AG10803 (cell line): ENCODE results near the gene FXYD4.
"Not testable (repeated sequence)": the region's sequence is repeated elsewhere in the genome, so short reads cannot be mapped to it uniquely, and the experiment has no call there.

Experiments used
- DNase-seq: peaks from one replicate; pipeline ENCODE4 v3.0.0; 2010; ENCODE audit warnings: low read depth
- H3K4me3 ChIP-seq: 2 replicates; pipeline ENCODE4 v1.5.1; 2011; ENCODE audit warnings: mild to moderate bottlenecking, low read length, control low read depth
- TF ChIP-seq, protein P1 (sequence below): conservative IDR thresholded peaks from 2 replicates; pipeline ENCODE4 v1.5.1; 2011; ENCODE audit warnings: mild to moderate bottlenecking, low read length, control low read depth, inconsistent platforms

Gene FXYD4

DNA sequence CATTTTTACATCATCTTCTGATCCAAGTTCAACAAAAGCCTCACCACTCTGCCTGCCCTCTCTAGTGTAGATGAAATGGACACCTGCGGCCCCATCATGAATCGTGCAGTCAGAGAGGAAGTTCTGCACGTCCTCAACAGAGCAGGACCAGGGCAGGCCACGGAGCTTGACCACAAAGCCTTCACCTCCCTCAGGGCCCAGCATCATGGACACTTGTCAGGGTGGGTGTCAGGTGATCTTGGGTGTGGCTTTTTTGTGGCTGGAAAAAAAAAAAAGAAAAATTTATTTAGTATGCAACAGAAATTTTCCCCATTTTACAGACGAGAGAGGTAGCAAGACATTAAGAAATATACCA is 16.2 kb downstream of the FXYD4 start:
- no peak for DNase-seq
- no peak overlapping the region for H3K4me3 ChIP-seq
- TF ChIP-seq, protein P1, sequence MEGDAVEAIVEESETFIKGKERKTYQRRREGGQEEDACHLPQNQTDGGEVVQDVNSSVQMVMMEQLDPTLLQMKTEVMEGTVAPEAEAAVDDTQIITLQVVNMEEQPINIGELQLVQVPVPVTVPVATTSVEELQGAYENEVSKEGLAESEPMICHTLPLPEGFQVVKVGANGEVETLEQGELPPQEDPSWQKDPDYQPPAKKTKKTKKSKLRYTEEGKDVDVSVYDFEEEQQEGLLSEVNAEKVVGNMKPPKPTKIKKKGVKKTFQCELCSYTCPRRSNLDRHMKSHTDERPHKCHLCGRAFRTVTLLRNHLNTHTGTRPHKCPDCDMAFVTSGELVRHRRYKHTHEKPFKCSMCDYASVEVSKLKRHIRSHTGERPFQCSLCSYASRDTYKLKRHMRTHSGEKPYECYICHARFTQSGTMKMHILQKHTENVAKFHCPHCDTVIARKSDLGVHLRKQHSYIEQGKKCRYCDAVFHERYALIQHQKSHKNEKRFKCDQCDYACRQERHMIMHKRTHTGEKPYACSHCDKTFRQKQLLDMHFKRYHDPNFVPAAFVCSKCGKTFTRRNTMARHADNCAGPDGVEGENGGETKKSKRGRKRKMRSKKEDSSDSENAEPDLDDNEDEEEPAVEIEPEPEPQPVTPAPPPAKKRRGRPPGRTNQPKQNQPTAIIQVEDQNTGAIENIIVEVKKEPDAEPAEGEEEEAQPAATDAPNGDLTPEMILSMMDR = no peak

- H3K4me3 ChIP-seq = no peak overlapping the region
- TF ChIP-seq, protein P1 = no peak
- no peak for DNase-seq
These were observed 18.4 kb downstream of the FXYD4 start for GRCh38 chr10:43389867-43390266.

DNA sequence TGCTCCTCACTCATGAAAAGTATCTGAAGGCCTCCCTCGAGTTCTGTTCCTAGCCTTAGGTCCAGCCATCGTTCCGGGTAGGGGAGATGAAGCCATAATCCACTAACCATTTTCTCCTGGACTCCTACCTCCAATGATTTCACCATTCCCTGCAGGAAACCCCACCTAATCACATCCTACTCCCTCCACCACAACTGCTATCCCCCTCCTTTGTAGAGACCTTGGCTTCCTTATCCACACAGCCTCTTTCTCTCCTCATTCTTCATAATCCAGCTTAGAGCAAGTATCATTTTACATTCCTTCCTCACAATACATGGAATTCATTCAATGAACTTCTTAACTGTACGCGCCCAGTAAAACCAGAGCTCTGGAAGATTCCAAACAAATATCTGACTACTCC is 18.9 kb downstream of the FXYD4 start:
- no peak overlapping the region for H3K4me3 ChIP-seq
- no peak for DNase-seq
- TF ChIP-seq, protein P1 = no peak

GRCh38 chr10:43390759-43391158 is 19.3 kb downstream of the FXYD4 start:
- H3K4me3 ChIP-seq = no peak overlapping the region
- peak; percentile 64 for DNase-seq
- TF ChIP-seq, protein P1 = peak; percentile 66

GRCh38 chr10:43391496-43391895 is 20.1 kb downstream of the FXYD4 start:
- TF ChIP-seq, protein P1 = no peak
- no peak overlapping the region for H3K4me3 ChIP-seq
- DNase-seq = no peak

GRCh38 chr10:43392748-43393147 is 21.3 kb downstream of the FXYD4 start:
- no peak for DNase-seq
- TF ChIP-seq, protein P1 = no peak
- no peak overlapping the region for H3K4me3 ChIP-seq

DNA sequence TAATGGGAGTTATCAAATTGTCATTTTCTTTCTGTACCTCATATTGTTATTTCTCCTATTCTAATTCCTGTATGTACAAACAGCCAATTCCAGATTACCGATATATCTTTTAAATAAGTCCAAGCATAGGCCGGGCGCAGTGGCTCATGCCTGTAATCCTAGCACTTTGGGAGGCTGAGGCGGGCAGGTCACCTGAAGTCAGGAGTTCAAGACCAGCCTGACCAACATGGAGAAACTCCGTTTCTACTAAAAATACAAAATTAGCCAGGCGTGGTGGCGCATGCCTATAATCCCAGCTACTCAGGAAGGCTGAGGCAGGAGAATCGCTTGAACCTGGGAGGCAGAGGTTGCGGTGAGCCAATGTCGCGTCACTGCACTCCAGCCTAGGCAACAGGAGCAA is 21.8 kb downstream of the FXYD4 start:
- H3K4me3 ChIP-seq, DNase-seq: not testable (repeated sequence)

DNA sequence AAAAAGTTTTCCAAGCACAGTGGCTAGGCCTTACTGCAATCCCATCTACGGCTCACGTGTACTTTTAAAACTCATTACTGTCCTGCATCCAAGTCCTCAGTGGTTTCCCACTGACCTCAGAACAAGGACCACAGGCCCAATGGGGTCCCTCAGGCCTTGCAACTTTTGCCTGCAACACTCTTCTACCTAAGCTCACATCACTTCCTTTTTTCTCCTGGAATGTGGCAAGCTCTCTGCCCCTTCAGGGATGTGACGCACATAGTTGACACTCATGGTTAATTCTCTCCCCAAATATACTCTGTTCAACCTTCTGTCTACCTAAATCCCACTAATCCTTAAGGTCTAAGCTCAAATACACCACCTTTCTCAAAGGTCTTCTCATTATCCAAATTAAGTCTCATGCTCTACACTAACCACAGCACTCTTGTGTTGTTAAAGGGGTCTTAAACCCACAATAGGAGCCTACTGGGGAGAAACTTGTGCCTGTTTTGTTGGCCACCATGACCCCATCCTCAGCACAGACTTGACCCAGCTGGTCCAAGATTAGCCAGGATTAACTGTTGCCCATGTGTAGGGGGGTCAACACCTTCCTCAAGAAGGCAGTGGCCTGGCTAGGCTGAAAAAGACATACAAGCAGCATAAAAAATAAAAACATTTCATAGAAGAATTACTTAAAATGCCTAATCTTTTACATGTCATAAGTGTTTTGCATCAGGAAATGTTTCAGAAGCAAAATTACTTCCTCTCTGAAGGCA is 22.3 kb downstream of the FXYD4 start:
- TF ChIP-seq, protein P1 = no peak
- H3K4me3 ChIP-seq = no peak overlapping the region
- DNase-seq = no peak
